GM19372 (cell line): Measurements from ENCODE around the gene TCP11L2.
"Not testable (repeated sequence)": the region's sequence is repeated elsewhere in the genome, so short reads cannot be mapped to it uniquely, and the experiment has no call there.

ENCODE experiments used
- ATAC-seq: cut with Tn5 transposase; IDR thresholded peaks from one replicate; pipeline ENCODE4 v1.9.1; 2021; ENCODE audit warnings: mild to moderate bottlenecking, low read depth, moderate library complexity; ENCODE audit not compliant: unreplicated experiment

TCP11L2 gene

GRCh38 chr12:106304001-106304421 lies 1.5 kb downstream of the TCP11L2 start:
- ATAC-seq: no peak

GRCh38 chr12:106304797-106305196 lies 2.3 kb downstream of the TCP11L2 start:
- no peak for ATAC-seq

GRCh38 chr12:106305376-106305775 lies 2.8 kb downstream of the TCP11L2 start:
- ATAC-seq: no peak

GRCh38 chr12:106307181-106307580 lies 4.6 kb downstream of the TCP11L2 start:
- no peak for ATAC-seq

GRCh38 chr12:106308121-106308520 lies 5.6 kb downstream of the TCP11L2 start:
- ATAC-seq: no peak

- ATAC-seq: no peak
Measured at GRCh38 chr12:106308611-106309010, 6.1 kb downstream of the TCP11L2 start.

GRCh38 chr12:106309671-106310505 lies 7.4 kb downstream of the TCP11L2 start:
- no peak for ATAC-seq

GRCh38 chr12:106310687-106311086 lies 8.2 kb downstream of the TCP11L2 start:
- ATAC-seq: no peak

GRCh38 chr12:106311139-106311538 lies 8.6 kb downstream of the TCP11L2 start:
- ATAC-seq: no peak

- ATAC-seq: not testable (repeated sequence)
Measured at GRCh38 chr12:106313413-106313812, 10.9 kb downstream of the TCP11L2 start.

- ATAC-seq: no peak
Measured at GRCh38 chr12:106315523-106315922, 13.0 kb downstream of the TCP11L2 start.

- ATAC-seq: no peak
Measured at GRCh38 chr12:106317406-106318082, 15.0 kb downstream of the TCP11L2 start.

GRCh38 chr12:106321139-106321850 lies 18.8 kb downstream of the TCP11L2 start:
- no peak for ATAC-seq

- ATAC-seq: no peak
Measured at GRCh38 chr12:106323537-106323936, 21.0 kb downstream of the TCP11L2 start.

GRCh38 chr12:106327309-106327869 lies 24.9 kb downstream of the TCP11L2 start:
- ATAC-seq: no peak

GRCh38 chr12:106328735-106329134 lies 26.2 kb downstream of the TCP11L2 start:
- ATAC-seq: no peak

- no peak for ATAC-seq
Measured at GRCh38 chr12:106329231-106329982, 26.9 kb downstream of the TCP11L2 start.

GRCh38 chr12:106331599-106331998 lies 29.1 kb downstream of the TCP11L2 start:
- no peak for ATAC-seq

GRCh38 chr12:106332536-106332935 lies 30.0 kb downstream of the TCP11L2 start:
- no peak for ATAC-seq

- no peak for ATAC-seq
Measured at GRCh38 chr12:106333010-106333409, 30.5 kb downstream of the TCP11L2 start.
